H9 (cell line): ENCODE data around the gene AGBL3. TPM values are rescaled to one million over a fixed set of nuclear protein-coding genes. Genes with fewer than 3 reads are reported as not detected.
A peak's percentile ranks its signal among the peaks of the same experiment; 100 is the strongest.

Experiments
- DNase-seq: peaks from one replicate; pipeline ENCODE4 v3.0.0-alpha.2; 2017
- H2AFZ ChIP-seq: one replicate; pipeline ENCODE4 v1.6.1; 2013; ENCODE audit warnings: mild to moderate bottlenecking, low read length, control low read depth, moderate library complexity
- H2AK5ac ChIP-seq: 2 replicates; pipeline ENCODE4 v1.6.1; 2013; ENCODE audit warnings: low read length, control low read depth, mixed read lengths; ENCODE audit not compliant: insufficient read length
- H2BK120ac ChIP-seq: one replicate; pipeline ENCODE4 v1.6.1; 2013; ENCODE audit warnings: low read depth, mild to moderate bottlenecking, low read length, control low read depth, inconsistent platforms; ENCODE audit not compliant: poor library complexity, severe bottlenecking
- H2BK12ac ChIP-seq: 2 replicates; pipeline ENCODE4 v1.6.1; 2013; ENCODE audit warnings: low read length, control low read depth, mixed read lengths, low read depth; ENCODE audit not compliant: insufficient read length
- H2BK15ac ChIP-seq: 2 replicates; pipeline ENCODE4 v1.6.1; 2013; ENCODE audit warnings: low read depth, low read length, control low read depth
- H2BK20ac ChIP-seq: one replicate; pipeline ENCODE4 v1.6.1; 2013; ENCODE audit warnings: low read depth, mild to moderate bottlenecking, low read length, control low read depth, inconsistent platforms; ENCODE audit not compliant: poor library complexity, severe bottlenecking
- H2BK5ac ChIP-seq: 2 replicates; pipeline ENCODE4 v1.6.1; 2013; ENCODE audit warnings: low read length, control low read depth, mixed read lengths; ENCODE audit not compliant: insufficient read length
- H3K14ac ChIP-seq: 2 replicates; pipeline ENCODE4 v1.6.1; 2013; ENCODE audit warnings: low read length, control low read depth; ENCODE audit not compliant: insufficient read depth
- H3K18ac ChIP-seq: 2 replicates; pipeline ENCODE4 v1.6.1; 2013; ENCODE audit warnings: low read depth, mild to moderate bottlenecking, mixed read lengths, low read length, control low read depth; ENCODE audit not compliant: insufficient read length
- H3K23ac ChIP-seq: 2 replicates; pipeline ENCODE4 v1.6.1; 2013; ENCODE audit warnings: low read length, control low read depth, mixed read lengths, low read depth; ENCODE audit not compliant: insufficient read length
- H3K23me2 ChIP-seq: 2 replicates; pipeline ENCODE4 v1.6.1; 2013; ENCODE audit warnings: low read depth, mild to moderate bottlenecking, mixed read lengths, low read length, control low read depth; ENCODE audit not compliant: insufficient read length, poor library complexity, severe bottlenecking
- H3K27ac ChIP-seq: 2 replicates; pipeline ENCODE4 v1.5.1; 2013; ENCODE audit warnings: low read length, control low read depth, mixed read lengths, low read depth; ENCODE audit not compliant: insufficient read length
- H3K27me3 ChIP-seq: 2 replicates; pipeline ENCODE4 v1.6.1; 2013; ENCODE audit warnings: low read length, control low read depth, inconsistent platforms; ENCODE audit not compliant: insufficient read depth
- H3K4ac ChIP-seq: 2 replicates; pipeline ENCODE4 v1.6.1; 2013; ENCODE audit warnings: low read depth, mild to moderate bottlenecking, control low read depth, inconsistent platforms, low read length, moderate library complexity
- H3K4me1 ChIP-seq: 2 replicates; pipeline ENCODE4 v1.6.1; 2013; ENCODE audit warnings: low read length, control low read depth, inconsistent platforms; ENCODE audit not compliant: insufficient read depth
- H3K4me2 ChIP-seq: 2 replicates; pipeline ENCODE4 v1.6.1; 2013; ENCODE audit warnings: low read length, control low read depth, mixed read lengths; ENCODE audit not compliant: insufficient read length, insufficient read depth
- H3K56ac ChIP-seq: 2 replicates; pipeline ENCODE4 v1.6.1; 2013; ENCODE audit warnings: low read depth, mild to moderate bottlenecking, mixed read lengths, low read length, control low read depth; ENCODE audit not compliant: insufficient read length
- H3K79me1 ChIP-seq: 2 replicates; pipeline ENCODE4 v1.6.1; 2013; ENCODE audit warnings: low read depth, mild to moderate bottlenecking, moderate library complexity, low read length, control low read depth, inconsistent platforms; ENCODE audit not compliant: insufficient read depth, poor library complexity, severe bottlenecking
- H3K79me2 ChIP-seq: 2 replicates; pipeline ENCODE4 v1.6.1; 2013; ENCODE audit warnings: low read length, control low read depth, inconsistent platforms; ENCODE audit not compliant: insufficient read depth
- H3K9ac ChIP-seq: 2 replicates; pipeline ENCODE4 v1.6.1; 2013; ENCODE audit warnings: low read length, control low read depth, mixed read lengths; ENCODE audit not compliant: insufficient read length; ENCODE audit errors: extremely low read depth
- H3K9me3 ChIP-seq: one replicate; pipeline ENCODE4 v1.6.1; 2013; ENCODE audit warnings: low read depth, low read length, inconsistent platforms; ENCODE audit not compliant: control insufficient read depth
- H3T11ph ChIP-seq: one replicate; pipeline ENCODE4 v1.6.1; 2013; ENCODE audit warnings: mild to moderate bottlenecking, low read length, control low read depth, inconsistent platforms
- H4K20me1 ChIP-seq: one replicate; pipeline ENCODE4 v1.6.1; 2013; ENCODE audit not compliant: control insufficient read depth, insufficient read length, insufficient read depth
- H4K5ac ChIP-seq: 2 replicates; pipeline ENCODE4 v1.6.1; 2013; ENCODE audit warnings: low read depth, mild to moderate bottlenecking, mixed read lengths, low read length, control low read depth; ENCODE audit not compliant: insufficient read length
- H4K8ac ChIP-seq: replicated peaks from 2 replicates; pipeline ENCODE4 v1.6.1; 2013; ENCODE audit warnings: low read length, control low read depth, mixed read lengths, low read depth; ENCODE audit not compliant: insufficient read length
- H4K91ac ChIP-seq: 2 replicates; pipeline ENCODE4 v1.6.1; 2013; ENCODE audit warnings: low read depth, mild to moderate bottlenecking, moderate library complexity, mixed read lengths, low read length, control low read depth; ENCODE audit not compliant: insufficient read length
- H3K27ac Mint-ChIP-seq, 3 experiments: 2 replicates in 2 of 3; 3 replicates in 1 of 3; pipeline ENCODE4 v1.8.0; 2020 to 2021; ENCODE audit warnings: mixed read lengths in 3 of 3, mild to moderate bottlenecking in 1 of 3, moderate library complexity in 1 of 3
- H3K27me3 Mint-ChIP-seq: 2 replicates; pipeline ENCODE4 v1.8.0; 2021; ENCODE audit warnings: low read depth, mild to moderate bottlenecking, moderate library complexity, mixed read lengths
- H3K36me3 Mint-ChIP-seq, 3 experiments: 2 replicates in 2 of 3; 3 replicates in 1 of 3; pipeline ENCODE4 v1.8.0; 2020 to 2021; ENCODE audit warnings: low read depth in 3 of 3, mixed read lengths in 3 of 3; ENCODE audit not compliant: insufficient read depth in 1 of 3
- H3K4me1 Mint-ChIP-seq, 2 experiments: 2 replicates each; pipeline ENCODE4 v1.8.0; 2020; ENCODE audit warnings: mixed read lengths in 2 of 2
- H3K4me3 Mint-ChIP-seq, 2 experiments: 2 replicates in 1 of 2; 3 replicates in 1 of 2; pipeline ENCODE4 v1.8.0; 2020 to 2021; ENCODE audit warnings: mild to moderate bottlenecking in 2 of 2, mixed read lengths in 2 of 2, moderate library complexity in 1 of 2
- H3K9me3 Mint-ChIP-seq, 2 experiments: 2 replicates in 1 of 2; 3 replicates in 1 of 2; pipeline ENCODE4 v1.8.0; 2020; ENCODE audit warnings: mild to moderate bottlenecking in 2 of 2, mixed read lengths in 2 of 2, moderate library complexity in 1 of 2
- WGBS: extraction: QIAGEN DNeasy Blood & Tissue Kit; methylation state at CpG from one replicate; pipeline ENCODE4 v1.1.7; 2013; ENCODE audit warnings: missing lambda C conversion rate, low lambda C conversion rate, mixed read lengths; ENCODE audit not compliant: insufficient read length; ENCODE audit errors: extremely low coverage; 5-methylcytosine and 5-hydroxymethylcytosine counted together
- total RNA-seq: library from RNA; stranded (reverse); gene quantifications from 2 replicates; pipeline ENCODE4 v1.2.1, GENCODE V29; 2021
- TF ChIP-seq, protein P1 (sequence below): fragments of 200-600 bp; sonication (generic); conservative IDR thresholded peaks from 3 replicates; pipeline ENCODE4 v1.8.0; 2021; ENCODE audit warnings: antibody characterized with exemption, mild to moderate bottlenecking

The AGBL3 gene
- total RNA-seq, 1 experiment from 2014 or later = 2.4 TPM

DNA sequence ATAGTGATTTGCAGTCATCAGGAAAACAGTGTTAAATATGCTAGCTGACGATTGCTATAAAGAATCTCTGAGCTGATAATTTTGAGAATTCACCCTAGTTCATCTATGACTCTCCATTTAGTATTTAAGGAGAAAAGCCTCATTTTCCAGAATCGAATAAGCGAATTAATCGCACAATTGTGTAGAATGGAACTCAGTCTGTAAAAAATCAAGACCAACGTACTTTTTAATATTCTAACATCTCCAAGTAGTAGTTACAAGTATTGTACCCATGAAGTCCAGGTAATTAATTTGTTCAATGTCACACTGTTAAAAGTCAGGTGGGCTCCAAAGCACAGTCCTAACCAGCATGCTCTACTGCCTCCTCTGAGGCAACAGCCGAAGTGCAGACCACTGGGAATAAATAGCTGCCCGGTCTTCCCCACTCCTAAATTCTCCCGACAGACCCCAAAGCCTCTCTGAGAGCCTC, 380 bp upstream of the AGBL3 start:
- H3K27me3 ChIP-seq = no peaks in the 10 kb centered on the region
- Mint-ChIP-seq H3K4me1 (peaks cover 9 to 15% of the 10 kb centered on the region in 2 experiments), H3K4me3 (peak overlapping the region; percentile 93), H3K9me3 (peaks cover 3% of the 10 kb centered on the region in 2 experiments; a peak in 3 of 5 replicates), H3K36me3 (peaks cover 0 to 14% (median 7%) of the 10 kb centered on the region in 3 experiments; a peak in 6 of 7 replicates), H3K27me3 (peaks cover 2% of the 10 kb centered on the region), H3K27ac (peak overlapping the region in 2 of 3 experiments; percentile 92 to 99; a peak in 3 of 7 replicates)
- H3K4me1 ChIP-seq = no peaks in the 10 kb centered on the region
- no peak overlapping the region for H2BK12ac ChIP-seq
- H3K56ac ChIP-seq = no peak overlapping the region
- H3K23me2 ChIP-seq = peaks cover 3% of the 10 kb centered on the region
- no CpG with 5 or more reads among the region's 8 CpGs for WGBS
- H3K79me2 ChIP-seq = no peaks in the 10 kb centered on the region
- no peaks in the 10 kb centered on the region for H3K9me3 ChIP-seq
- H3K14ac ChIP-seq = no peak overlapping the region
- no peak overlapping the region for H4K5ac ChIP-seq
- H3K27ac ChIP-seq = no peak overlapping the region
- peak overlapping the region; percentile 82 for H3K4me2 ChIP-seq
- H2BK20ac ChIP-seq = no peak overlapping the region
- H4K8ac ChIP-seq = no peak overlapping the region
- no peaks in the 10 kb centered on the region for H3K79me1 ChIP-seq
- no peaks in the 10 kb centered on the region for H4K20me1 ChIP-seq
- no peak overlapping the region for H3T11ph ChIP-seq
- H3K4ac ChIP-seq = no peak overlapping the region
- no peak for DNase-seq
- TF ChIP-seq, protein P1, sequence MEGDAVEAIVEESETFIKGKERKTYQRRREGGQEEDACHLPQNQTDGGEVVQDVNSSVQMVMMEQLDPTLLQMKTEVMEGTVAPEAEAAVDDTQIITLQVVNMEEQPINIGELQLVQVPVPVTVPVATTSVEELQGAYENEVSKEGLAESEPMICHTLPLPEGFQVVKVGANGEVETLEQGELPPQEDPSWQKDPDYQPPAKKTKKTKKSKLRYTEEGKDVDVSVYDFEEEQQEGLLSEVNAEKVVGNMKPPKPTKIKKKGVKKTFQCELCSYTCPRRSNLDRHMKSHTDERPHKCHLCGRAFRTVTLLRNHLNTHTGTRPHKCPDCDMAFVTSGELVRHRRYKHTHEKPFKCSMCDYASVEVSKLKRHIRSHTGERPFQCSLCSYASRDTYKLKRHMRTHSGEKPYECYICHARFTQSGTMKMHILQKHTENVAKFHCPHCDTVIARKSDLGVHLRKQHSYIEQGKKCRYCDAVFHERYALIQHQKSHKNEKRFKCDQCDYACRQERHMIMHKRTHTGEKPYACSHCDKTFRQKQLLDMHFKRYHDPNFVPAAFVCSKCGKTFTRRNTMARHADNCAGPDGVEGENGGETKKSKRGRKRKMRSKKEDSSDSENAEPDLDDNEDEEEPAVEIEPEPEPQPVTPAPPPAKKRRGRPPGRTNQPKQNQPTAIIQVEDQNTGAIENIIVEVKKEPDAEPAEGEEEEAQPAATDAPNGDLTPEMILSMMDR = no peak
- no peak overlapping the region for H2BK5ac ChIP-seq
- no peak overlapping the region for H2BK15ac ChIP-seq
- H3K9ac ChIP-seq = no peak overlapping the region
- H3K18ac ChIP-seq = no peak overlapping the region
- H2BK120ac ChIP-seq = no peak overlapping the region
- H2AFZ ChIP-seq = no peak overlapping the region
- no peak overlapping the region for H4K91ac ChIP-seq
- H3K23ac ChIP-seq = no peak overlapping the region
- no peak overlapping the region for H2AK5ac ChIP-seq
